Measurements from ENCODE around the gene SLC66A2.

DNA sequence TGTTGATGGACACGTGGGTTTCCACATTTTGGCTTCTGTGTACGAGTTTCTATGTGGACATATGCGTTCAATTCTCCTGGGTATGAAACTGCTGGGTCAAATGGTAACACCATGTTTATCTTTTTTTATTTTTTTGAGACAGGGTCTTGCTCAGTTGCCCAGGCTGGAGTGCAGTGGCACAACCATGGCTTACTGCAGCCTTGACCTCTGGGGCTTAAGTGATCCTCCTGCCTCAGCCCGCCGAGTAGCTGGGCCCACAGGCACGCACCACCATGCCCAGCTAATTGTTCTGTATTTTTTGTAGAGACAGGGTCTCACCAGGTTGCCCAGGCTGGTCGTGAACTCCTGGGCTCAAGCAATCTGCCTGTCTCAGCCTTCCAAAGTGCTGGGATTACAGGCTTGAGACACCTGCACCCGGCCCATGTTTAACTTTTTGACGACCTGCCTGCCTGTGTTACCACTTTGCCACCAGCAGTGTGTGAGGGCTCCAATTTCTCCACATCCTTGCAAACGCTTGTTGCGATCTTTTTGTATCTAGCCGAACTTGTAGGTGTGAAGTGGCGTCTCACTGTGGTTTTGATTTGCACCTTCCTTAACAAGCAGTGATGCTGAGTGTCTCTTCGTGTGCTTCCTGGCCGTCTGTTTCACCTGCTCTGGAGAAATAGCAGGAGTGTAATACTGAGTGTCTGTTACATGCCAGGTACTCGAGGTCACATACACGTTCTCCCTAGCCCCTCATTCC lies 19.9 kb upstream of the SLC66A2 start:
- TF ChIP-seq, protein P1, sequence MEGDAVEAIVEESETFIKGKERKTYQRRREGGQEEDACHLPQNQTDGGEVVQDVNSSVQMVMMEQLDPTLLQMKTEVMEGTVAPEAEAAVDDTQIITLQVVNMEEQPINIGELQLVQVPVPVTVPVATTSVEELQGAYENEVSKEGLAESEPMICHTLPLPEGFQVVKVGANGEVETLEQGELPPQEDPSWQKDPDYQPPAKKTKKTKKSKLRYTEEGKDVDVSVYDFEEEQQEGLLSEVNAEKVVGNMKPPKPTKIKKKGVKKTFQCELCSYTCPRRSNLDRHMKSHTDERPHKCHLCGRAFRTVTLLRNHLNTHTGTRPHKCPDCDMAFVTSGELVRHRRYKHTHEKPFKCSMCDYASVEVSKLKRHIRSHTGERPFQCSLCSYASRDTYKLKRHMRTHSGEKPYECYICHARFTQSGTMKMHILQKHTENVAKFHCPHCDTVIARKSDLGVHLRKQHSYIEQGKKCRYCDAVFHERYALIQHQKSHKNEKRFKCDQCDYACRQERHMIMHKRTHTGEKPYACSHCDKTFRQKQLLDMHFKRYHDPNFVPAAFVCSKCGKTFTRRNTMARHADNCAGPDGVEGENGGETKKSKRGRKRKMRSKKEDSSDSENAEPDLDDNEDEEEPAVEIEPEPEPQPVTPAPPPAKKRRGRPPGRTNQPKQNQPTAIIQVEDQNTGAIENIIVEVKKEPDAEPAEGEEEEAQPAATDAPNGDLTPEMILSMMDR (IDR thresholded peaks at IDR 0.05), result no peak
- no peak for TF ChIP-seq POLR2AphosphoS5 (IDR thresholded peaks at IDR 0.05)
- no peak for TF ChIP-seq POLR2A (IDR thresholded peaks at IDR 0.05)

All from sigmoid colon (tissue), 4 donors.